SK-N-MC (cell line): Measurements from ENCODE around the gene IREB2.
A peak's percentile ranks its signal among the peaks of the same experiment; 100 is the strongest.

ENCODE experiments used
- DNase-seq: peaks from one replicate; pipeline ENCODE4 v3.0.0-alpha.2; 2011; ENCODE audit warnings: low read depth, low spot score
- H3K27ac ChIP-seq: fragments of 200-600 bp; sonication (generic); 2 replicates; pipeline ENCODE4 v1.5.1; 2016; ENCODE audit warnings: mixed run types
- H3K36me3 ChIP-seq: fragments of 200-600 bp; sonication (generic); 2 replicates; pipeline ENCODE4 v1.6.1; 2017; ENCODE audit warnings: antibody characterized with exemption, low read length, mixed read lengths; ENCODE audit not compliant: insufficient read depth
- H3K4me3 ChIP-seq: fragments of 200-600 bp; sonication (generic); 2 replicates; pipeline ENCODE4 v1.5.1; 2016
- H3K9ac ChIP-seq: fragments of 200-600 bp; sonication (generic); 2 replicates; pipeline ENCODE4 v1.8.0; 2017; ENCODE audit warnings: mixed run types, mixed read lengths; ENCODE audit not compliant: insufficient read length
- H3K9me3 ChIP-seq: fragments of 200-600 bp; sonication (generic); 2 replicates; pipeline ENCODE4 v1.6.1; 2017; ENCODE audit warnings: low read depth, mild to moderate bottlenecking, antibody characterized with exemption, low read length, moderate library complexity, mixed read lengths
- EZH2 ChIP-seq: fragments of 200-600 bp; sonication (generic); IDR thresholded peaks from one replicate; pipeline ENCODE4 v1.6.1; 2017; ENCODE audit warnings: antibody characterized with exemption
- FOXP2 ChIP-seq: optimal IDR thresholded peaks from 2 replicates; pipeline ENCODE3; 2011; ENCODE audit warnings: mild to moderate bottlenecking, moderate library complexity; ENCODE audit not compliant: insufficient read depth; ENCODE audit errors: extremely low read length, control extremely low read depth
- POLR2AphosphoS5 ChIP-seq: IDR thresholded peaks from 2 replicates; pipeline ENCODE4 v1.6.1; 2012; ENCODE audit warnings: mild to moderate bottlenecking, low read depth, low read length, borderline replicate concordance

Gene IREB2

GRCh38 chr15:78437107-78437761 lies 782 bp upstream of the IREB2 start:
- Histone ChIP-seq H3K9ac (peak overlapping the region; percentile 97), H3K9me3 (no peaks in the 10 kb centered on the region), H3K36me3 (peaks cover 27% of the 10 kb centered on the region), H3K4me3 (peak overlapping the region; percentile 95), H3K27ac (peak overlapping the region; percentile 89)
- no peak for TF ChIP-seq POLR2AphosphoS5
- TF ChIP-seq FOXP2, result no peak
- no peak for TF ChIP-seq EZH2
- no peak for DNase-seq

DNA sequence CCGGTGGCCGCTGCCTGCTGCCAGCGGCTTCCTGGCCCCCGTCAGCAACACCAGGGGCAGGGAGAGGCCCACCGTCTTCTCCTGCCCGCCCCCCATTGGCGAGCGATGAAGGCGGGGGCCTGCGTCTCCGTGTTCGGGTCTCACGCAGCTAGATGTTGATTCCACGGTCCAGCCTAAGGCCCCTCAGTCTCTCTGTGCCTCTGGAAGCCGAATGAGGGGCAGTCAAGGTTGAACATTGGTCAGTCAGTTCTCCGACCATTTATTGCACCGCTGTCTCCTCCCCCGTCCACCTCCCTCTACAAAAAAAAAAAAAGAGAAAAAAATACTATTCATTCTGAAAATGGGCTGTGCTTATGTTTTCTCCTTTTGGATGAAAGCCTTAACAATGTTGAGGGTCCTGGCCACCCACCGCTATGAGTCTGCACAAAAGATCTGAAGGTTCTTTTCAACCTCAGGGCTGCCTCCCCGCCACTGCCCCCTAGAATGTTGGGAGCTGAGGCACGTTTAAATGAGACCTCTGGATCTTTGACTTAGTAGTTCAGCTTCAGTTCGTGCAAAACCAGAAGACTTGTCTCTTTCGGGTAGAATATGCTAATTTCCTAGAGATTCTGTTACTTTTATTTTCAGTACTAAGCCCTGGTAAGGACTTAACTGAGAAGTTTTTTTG lies 736 bp downstream of the IREB2 start:
- Histone ChIP-seq H3K9me3 (no peaks in the 10 kb centered on the region), H3K4me3 (peak overlapping the region; percentile 95), H3K27ac (peak overlapping the region; percentile 90), H3K36me3 (peaks cover 42% of the 10 kb centered on the region), H3K9ac (peak overlapping the region; percentile 99)
- TF ChIP-seq POLR2AphosphoS5, result no peak
- no peak for TF ChIP-seq FOXP2
- TF ChIP-seq EZH2, result no peak
- no peak for DNase-seq

- Histone ChIP-seq H3K9me3 (no peaks in the 10 kb centered on the region), H3K27ac (no peak overlapping the region), H3K36me3 (peaks cover 61% of the 10 kb centered on the region), H3K4me3 (peak overlapping the region; percentile 14; the same call in 1 of the 2 replicates), H3K9ac (peak overlapping the region; percentile 51)
- no peak for DNase-seq
- TF ChIP-seq POLR2AphosphoS5 (no peak), FOXP2 (no peak), EZH2 (no peak)
Observed at GRCh38 chr15:78440375-78441373, 2.7 kb downstream of the IREB2 start.

DNA sequence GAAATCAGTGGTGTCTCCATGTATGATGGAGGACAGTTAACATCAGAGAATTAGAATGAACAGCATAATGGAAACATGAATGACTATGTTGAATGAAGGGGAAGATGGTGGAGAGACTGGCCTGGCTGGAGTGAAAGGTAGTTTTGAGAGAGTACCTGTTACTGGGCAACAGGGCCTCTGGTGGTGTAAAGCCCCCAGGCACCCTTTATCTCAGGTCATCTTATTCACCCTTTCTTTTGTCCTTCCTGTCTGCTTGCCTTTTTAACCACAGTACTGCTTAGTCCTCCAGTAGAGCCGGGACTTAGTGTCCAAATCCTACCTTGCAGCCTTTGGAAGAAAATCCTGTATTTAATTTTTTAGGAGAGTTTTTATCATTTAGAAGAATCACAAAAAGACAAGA lies 6.2 kb downstream of the IREB2 start:
- H3K4me3 ChIP-seq, result no peak overlapping the region
- DNase-seq, result no peak
- no peak overlapping the region for H3K27ac ChIP-seq
- no peaks in the 10 kb centered on the region for H3K9me3 ChIP-seq
- no peak for TF ChIP-seq EZH2
- no peak for TF ChIP-seq POLR2AphosphoS5
- no peak for TF ChIP-seq FOXP2
- H3K36me3 ChIP-seq, result peaks cover 87% of the 10 kb centered on the region
- H3K9ac ChIP-seq, result no peak overlapping the region

GRCh38 chr15:78445875-78446274 lies 7.9 kb downstream of the IREB2 start:
- peaks cover 86% of the 10 kb centered on the region for H3K36me3 ChIP-seq
- no peak overlapping the region for H3K27ac ChIP-seq
- no peaks in the 10 kb centered on the region for H3K9me3 ChIP-seq
- TF ChIP-seq FOXP2 (no peak), EZH2 (no peak), POLR2AphosphoS5 (no peak)
- H3K4me3 ChIP-seq, result no peak overlapping the region
- no peak for DNase-seq
- no peak overlapping the region for H3K9ac ChIP-seq

DNA sequence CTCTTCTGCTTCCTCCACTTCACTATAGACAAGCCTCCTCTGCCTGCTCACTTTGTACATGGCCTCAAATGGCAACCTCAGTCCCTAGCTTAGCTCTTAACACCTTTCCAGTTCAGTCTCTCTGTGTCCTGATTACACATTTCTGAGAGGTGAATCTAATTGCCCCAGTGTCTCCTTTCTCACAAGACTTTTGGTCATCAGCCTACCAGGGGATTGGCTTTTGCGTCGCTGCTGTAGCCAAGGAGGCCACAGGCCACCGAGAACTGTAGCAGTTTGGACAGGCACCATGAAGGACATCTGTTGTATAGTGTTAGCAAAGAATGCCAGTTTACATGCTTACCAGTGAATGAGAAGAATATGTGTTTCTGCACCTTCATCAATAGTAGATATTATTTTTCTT lies 8.5 kb downstream of the IREB2 start:
- Histone ChIP-seq H3K9me3 (no peaks in the 10 kb centered on the region), H3K27ac (no peak overlapping the region), H3K36me3 (peaks cover 79% of the 10 kb centered on the region), H3K9ac (no peak overlapping the region), H3K4me3 (no peak overlapping the region)
- TF ChIP-seq FOXP2 (no peak), POLR2AphosphoS5 (no peak), EZH2 (no peak)
- no peak for DNase-seq

GRCh38 chr15:78448441-78449219 lies 10.6 kb downstream of the IREB2 start:
- H3K36me3 ChIP-seq, result peaks cover 65% of the 10 kb centered on the region
- no peak overlapping the region for H3K4me3 ChIP-seq
- H3K27ac ChIP-seq, result peak overlapping the region; percentile 76
- no peak for TF ChIP-seq FOXP2
- TF ChIP-seq EZH2, result no peak
- no peak for TF ChIP-seq POLR2AphosphoS5
- no peak for DNase-seq
- no peaks in the 10 kb centered on the region for H3K9me3 ChIP-seq
- peak overlapping the region; percentile 43 for H3K9ac ChIP-seq
